Activated CD4-positive, CD25-positive, alpha-beta regulatory T cell (primary cell): Measurements from ENCODE around the gene LRRK1.

Source experiments
- DNase-seq, 4 experiments: peaks; one replicate each; lab custom pipeline; 2025; lab: John Stamatoyannopoulos, UW

LRRK1 gene

DNA sequence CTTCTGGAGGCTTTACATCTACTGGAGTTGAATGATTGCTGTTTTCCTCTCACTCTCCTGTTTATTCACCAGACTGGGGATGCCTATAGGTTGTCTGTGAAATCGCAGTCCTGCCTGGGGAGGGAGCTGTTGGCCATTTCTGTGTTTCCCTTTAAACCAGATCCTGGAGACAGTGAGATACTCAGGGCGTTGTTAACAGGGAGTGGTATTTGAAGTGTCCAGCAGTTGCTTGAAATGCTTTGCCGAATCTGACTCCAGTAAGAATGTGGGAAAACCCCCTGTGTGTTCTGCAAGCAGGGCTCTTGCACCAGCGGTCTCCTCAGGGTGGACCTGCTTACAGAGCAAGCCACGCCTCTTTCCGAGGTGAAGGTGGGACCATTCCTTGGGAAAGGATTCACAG lies 4.3 kb upstream of the LRRK1 start:
- DNase-seq, result no peak

DNA sequence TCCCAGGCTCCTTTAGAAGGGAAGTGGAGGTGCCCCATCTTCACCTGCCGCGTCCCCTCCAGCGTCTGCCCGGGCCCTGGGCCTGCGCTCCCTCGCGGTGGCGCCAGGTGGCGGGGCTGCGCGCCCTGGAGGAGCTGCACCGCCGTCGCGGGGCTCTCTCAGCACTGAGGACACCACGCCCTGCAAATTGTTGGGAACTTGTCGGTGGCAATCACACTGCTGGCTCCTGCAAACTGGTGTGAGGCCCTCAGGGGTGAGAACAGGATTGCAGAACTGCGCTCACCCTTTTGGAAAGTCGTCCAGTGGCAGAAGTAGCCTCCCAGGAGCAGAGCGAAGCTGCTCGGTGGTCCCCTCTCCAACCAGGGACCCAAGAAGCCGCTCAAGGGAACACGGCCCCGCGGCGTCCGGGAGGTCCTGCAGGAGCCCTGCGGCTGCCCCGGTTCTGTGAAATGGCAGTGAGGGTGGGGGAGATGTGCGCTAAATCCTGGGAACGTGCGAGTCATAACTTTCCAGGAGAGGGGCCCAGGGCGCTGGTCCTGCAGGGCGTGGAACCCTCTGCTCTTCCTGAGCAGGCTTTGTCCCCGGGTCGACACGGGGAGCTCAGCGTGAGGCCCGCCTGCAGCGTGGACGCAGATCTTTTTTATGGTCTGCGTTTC lies 995 bp upstream of the LRRK1 start:
- DNase-seq, result peak; percentile 24 to 50 (median 32)

GRCh38 chr15:100919481-100920405 lies 586 bp downstream of the LRRK1 start:
- DNase-seq, result no peak

- no peak for DNase-seq
Observed at GRCh38 chr15:100920516-100921135, 1.5 kb downstream of the LRRK1 start.

- no peak for DNase-seq
Observed at GRCh38 chr15:100922192-100923040, 3.3 kb downstream of the LRRK1 start.

DNA sequence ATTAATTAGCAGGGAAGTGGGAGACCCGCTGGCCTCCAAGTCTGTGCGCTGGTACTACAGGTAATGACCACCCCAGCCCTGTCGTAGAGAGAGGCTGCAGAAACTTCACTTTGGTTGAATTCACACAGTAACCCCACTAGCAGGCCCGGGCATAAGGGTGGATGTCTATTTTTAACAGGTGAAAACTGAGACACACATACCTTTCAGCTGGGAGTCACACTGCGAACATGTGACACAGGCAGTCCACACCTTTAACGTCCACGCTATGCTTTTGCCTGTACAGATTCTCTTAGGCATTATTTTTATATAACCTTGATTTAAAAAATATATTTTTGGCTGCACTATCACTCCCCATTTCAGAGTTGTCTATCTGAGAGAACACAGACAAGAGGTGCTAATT lies 3.9 kb downstream of the LRRK1 start:
- DNase-seq, result no peak

DNA sequence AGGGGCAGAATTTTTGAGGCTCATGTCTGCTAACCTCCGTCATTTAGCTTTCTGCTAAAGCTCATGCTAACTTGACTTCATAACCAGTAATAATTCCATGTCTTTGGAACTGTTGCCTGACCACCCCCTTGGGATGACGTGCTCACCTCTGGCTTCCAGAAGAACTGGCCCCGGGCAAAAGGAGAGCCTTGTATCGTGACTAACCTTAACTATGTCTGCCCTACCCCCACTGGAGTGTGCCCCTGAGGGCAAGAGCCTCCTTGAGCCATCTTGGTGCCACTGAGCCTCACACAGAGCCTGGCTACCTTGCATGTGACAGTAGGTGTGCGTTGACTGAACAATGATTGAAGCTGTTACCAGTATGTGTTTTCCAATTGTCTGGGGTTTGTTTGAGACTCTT lies 4.7 kb downstream of the LRRK1 start:
- no peak for DNase-seq

DNA sequence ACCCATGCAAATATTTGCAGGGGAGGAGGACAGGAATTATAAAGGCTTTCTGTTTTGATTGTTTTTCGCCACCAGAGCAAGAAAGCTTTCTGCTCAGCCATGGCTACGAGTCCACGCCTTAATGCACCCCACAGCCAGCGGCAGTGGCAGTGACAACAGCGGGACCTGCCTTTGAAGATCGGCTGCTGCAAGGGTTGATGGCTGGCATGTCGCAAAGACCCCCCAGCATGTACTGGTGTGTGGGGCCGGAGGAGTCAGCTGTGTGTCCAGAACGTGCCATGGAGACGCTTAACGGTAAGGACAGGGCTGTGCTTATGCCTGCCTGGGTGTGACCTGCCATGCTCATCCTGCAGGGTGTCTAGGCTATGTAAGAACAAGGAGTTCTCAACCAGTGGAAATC lies 5.3 kb downstream of the LRRK1 start:
- DNase-seq, result no peak

GRCh38 chr15:100925480-100925879 lies 6.3 kb downstream of the LRRK1 start:
- DNase-seq, result no peak

- DNase-seq, result no peak
Observed at GRCh38 chr15:100926258-100926657, 7.1 kb downstream of the LRRK1 start.

DNA sequence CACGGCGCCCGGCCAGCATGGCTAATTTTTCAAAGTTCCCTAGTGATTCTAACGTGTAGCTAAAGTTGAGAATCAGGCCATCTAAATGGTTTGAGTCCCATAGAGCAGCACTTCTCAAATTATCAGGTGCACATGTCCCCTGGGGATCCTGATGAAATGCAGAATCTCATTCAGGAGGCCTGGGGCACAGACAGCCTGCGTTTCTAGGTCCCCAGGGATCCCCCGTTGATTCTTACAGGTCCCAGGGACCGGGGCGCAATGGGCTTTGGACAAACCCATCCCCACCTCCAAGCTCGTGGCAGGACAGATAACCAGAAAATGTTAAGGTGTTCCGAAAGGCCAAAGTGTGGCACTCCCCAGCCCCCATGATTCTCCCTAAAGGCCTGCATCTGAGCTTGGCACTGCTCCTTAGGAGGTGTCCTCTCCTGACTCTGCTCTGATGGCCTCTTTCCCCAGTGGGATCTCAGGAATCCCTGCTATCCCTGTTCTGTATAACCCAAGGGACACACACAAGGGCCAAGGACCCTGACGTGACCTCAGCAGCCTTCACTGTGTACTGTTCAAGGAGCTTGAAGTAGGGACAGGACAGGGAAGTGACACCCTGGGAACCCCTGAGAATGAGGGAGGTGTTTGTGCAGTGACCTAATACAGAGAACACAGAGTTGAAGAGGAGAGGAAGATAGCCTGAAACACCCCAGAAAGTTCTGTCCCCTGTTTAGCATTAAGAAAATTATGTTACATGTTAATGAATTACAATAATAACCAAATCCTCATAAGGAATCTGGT lies 8.0 kb downstream of the LRRK1 start:
- no peak for DNase-seq

GRCh38 chr15:100928632-100929280 lies 9.6 kb downstream of the LRRK1 start:
- DNase-seq, result no peak

DNA sequence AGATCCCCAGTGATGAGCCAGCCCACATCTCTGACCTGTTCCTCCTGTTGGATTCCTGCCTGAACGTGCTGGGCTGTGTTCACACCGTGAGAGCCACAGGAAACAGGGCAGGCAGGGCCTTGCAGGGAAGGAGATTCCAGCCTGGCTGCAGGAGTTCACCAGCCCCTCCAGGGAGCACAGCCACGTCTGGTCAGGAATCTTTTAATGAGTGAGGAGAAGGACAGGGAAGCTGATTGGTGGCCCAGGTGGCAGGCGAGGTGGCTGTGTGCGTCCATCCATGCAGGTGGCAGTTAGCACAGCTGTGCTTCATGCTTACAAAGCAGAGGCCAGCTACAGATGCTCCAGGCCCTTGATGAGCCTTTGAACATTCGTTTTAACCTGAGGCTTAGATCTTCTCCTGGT lies 10.5 kb downstream of the LRRK1 start:
- DNase-seq, result no peak

DNA sequence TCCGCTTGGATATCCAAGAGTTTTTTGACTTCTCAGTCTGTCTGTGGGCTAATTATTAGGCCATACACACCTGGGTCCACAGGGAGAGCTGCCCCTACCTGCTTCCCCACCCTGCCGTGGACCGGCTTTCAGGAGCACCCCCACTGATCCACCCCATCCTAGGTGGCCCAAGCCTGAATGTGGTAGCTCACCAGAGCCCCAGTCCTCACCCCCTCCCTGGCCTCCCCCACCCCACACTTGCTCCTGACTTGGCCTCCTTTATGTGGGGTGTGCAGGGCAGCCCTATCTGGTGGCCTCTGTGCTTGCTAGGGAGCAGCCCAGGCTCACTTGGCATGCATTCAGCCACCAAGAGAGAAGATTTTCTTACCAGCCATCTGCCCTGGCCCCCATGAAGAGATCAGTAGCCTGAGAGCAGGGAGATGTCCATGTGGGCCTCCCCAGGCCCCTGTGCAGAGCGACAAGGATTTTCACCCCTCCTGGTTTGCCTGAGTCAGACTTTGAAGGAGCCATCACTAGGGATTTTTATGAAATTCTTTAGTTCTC lies 11.2 kb downstream of the LRRK1 start:
- DNase-seq, result no peak

DNA sequence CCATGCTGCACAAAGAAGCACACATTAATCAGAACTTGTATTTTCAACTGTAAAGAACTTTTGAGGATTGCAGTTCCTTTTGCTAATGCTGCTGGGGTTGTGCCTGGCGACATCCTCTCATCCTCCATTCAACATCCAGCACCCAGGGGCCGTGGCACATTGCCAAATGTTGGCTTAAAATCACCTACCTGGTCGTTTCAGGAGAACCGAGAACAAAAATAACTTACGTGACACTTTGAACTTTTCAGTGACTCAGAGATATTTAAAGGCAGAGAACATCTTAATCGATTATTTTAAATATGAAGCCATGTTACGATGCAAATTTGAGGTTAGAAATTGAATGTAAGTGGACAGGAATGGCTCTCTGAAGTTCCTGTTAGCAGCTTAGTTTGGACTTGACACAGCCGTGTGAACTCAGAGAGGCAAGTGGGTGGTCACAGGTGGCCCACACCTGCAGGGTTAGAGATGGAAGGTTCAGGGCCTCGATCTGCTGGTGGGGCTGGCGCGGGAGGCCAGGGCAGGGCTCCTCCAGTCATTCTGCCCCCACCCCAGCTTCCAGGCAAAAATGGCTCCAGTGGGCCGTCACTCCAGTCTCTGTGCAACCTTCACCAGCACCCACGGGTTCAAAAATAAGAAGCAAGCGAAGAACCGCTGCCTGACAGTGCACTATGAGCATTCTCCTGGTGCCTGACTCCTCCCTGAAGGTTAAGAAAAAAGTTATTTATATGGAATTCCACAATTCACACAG lies 12.2 kb downstream of the LRRK1 start:
- DNase-seq, result no peak

DNA sequence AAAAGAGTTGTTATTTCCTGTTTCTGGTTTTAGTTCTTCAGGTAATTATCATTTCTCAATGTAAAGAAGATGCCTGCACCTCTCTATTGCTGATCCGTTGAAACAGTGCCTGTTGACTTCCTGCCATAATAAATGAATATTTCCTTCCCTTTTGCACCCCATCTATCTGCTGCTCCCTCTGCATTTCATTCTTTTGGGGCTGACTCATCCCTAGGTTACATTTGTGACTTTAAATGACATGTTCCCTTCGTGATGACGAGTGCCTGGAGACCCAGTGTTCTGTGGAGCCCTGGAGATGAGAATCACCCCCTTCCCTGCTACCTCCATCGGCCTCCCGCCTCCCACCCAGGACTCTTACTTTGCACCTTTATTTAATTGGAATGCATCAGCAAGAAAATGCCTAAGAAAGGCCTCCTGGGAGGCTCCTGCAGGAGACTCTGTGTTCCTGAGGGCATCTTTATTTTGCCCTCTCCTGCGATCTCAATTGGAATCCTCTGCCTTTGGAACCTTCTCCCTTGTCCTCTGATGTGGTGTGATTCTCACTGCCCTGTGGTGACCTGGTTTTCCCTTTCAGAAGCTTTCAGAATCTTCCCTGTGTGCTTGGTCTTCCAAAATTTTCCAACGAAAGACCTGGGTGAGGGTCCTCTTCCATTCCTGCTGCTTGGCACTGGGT lies 13.7 kb downstream of the LRRK1 start:
- no peak for DNase-seq

- DNase-seq, result no peak
Observed at GRCh38 chr15:100934166-100934565, 15.0 kb downstream of the LRRK1 start.

GRCh38 chr15:100934726-100935125 lies 15.6 kb downstream of the LRRK1 start:
- DNase-seq, result no peak

- DNase-seq, result no peak
Observed at GRCh38 chr15:100937171-100937570, 18.0 kb downstream of the LRRK1 start.
